ENCODE results near the gene PTPN4.

GRCh38 chr2:119827866-119828507 is 68.3 kb downstream of the PTPN4 start:
- no peak for TF ChIP-seq YY1 (IDR thresholded peaks at IDR 0.05; ENCODE audit: insufficient read depth, insufficient read length)
- TF ChIP-seq ZNF274 (IDR thresholded peaks at IDR 0.05; ENCODE audit: low read depth, low read length) = no peak
- no peak for TF ChIP-seq SUZ12 (IDR thresholded peaks at IDR 0.05; ENCODE audit: extremely low read depth, insufficient read depth, insufficient read length)

Data from NT2/D1 (cell line).